ENCODE results near the gene CYBA.
"Not testable (repeated sequence)": the region's sequence is repeated elsewhere in the genome, so short reads cannot be mapped to it uniquely, and the experiment has no call there.

The CYBA gene

DNA sequence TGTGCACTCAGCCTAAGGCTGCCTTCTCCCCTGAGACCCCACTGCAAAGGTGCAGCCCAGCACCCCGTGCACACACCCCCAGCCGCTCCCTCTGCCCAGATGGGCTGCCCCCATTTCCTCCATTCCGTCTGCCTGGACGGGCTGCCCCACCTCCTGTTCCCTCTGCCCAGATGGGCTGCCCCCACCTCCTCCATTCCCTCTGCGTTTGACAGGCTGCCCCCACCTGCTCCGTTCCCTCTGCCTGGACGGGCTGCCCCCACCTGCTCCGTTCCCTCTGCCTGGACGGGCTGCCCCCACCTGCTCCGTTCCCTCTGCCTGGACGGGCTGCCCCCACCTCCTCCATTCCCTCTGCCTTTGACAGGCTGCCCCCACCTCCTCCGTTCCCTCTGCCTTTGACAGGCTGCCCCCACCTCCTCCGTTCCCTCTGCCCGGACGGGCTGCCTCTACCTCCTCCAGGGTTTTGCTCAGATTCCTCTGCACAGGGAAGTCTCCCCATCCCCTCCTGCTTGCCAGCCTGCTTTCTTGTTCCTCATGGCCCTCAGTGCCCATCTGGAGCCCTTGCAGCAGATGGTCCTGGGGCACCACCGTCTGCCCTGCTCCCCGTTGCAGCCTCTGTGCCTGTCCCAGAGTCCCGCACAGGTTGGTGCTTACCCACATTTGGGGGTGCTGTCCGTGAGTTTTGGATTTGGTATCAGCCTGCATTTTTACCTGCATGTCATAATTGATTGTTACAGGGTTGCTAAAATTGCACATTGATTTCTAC lies 35.9 kb downstream of the CYBA start:
- no peak for DNase-seq (ENCODE audit: low spot score)

DNA sequence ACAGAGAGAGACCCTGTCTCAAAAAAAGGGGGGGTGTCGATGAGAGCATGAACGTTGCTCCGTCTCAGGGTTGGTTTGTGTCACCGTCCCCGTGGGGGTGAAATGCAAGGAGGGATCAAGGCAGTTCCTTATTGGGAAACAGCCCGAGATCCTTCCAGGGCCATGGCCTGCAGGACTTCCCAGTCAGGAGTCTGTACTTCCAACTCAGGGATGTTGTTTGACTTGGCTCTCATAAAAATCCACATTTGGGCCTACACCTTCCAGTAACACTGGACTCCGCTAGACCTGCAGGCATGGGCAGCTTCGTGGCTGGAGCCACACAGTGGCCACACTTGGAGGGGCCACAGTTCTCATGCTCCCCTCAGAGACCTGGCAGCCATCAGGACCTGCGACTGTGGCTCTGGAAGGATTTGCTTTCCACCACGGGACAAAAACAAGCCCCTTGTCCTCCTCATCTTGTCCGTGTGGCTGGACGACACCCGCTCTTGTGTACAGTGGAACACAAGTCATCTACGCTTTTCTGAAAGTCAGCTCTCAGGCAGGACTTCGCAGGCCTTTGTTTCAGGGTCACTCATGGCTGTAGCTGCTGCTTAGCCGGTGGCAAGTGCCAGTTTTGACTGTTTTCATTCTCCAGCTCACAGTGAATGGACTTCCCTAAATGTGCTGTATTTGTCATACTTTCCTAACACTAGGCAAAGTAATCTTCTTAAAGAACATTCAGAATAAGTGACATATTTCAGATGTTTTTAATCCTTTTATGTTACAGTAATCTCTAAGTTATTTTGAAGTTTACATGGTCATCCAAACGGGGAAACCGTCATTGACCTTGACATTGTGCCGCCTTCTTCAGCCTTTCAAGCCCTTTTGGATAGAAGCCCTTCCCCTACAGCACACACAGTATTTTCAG lies 36.7 kb downstream of the CYBA start:
- no peak for DNase-seq (ENCODE audit: low spot score)

DNA sequence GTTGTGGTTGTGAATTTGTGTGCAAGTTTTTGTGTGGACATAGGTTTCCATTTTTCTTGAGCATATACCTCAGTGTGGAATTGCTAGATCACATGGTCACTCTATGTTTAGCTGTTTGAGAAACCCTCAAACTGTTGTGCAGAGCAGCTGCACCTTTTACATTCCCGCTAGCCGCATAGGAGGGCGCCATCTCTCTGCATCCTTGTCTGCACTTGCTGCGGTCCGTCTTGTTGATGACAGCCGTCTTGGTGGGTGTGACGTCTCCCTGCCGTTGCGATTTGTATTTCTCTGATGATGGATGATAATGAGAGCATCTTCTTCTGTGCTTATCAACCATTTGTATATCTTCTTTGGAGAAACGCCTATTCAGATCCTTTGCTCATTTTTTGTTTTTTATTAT lies 37.6 kb downstream of the CYBA start:
- DNase-seq (ENCODE audit: low spot score): no peak

DNA sequence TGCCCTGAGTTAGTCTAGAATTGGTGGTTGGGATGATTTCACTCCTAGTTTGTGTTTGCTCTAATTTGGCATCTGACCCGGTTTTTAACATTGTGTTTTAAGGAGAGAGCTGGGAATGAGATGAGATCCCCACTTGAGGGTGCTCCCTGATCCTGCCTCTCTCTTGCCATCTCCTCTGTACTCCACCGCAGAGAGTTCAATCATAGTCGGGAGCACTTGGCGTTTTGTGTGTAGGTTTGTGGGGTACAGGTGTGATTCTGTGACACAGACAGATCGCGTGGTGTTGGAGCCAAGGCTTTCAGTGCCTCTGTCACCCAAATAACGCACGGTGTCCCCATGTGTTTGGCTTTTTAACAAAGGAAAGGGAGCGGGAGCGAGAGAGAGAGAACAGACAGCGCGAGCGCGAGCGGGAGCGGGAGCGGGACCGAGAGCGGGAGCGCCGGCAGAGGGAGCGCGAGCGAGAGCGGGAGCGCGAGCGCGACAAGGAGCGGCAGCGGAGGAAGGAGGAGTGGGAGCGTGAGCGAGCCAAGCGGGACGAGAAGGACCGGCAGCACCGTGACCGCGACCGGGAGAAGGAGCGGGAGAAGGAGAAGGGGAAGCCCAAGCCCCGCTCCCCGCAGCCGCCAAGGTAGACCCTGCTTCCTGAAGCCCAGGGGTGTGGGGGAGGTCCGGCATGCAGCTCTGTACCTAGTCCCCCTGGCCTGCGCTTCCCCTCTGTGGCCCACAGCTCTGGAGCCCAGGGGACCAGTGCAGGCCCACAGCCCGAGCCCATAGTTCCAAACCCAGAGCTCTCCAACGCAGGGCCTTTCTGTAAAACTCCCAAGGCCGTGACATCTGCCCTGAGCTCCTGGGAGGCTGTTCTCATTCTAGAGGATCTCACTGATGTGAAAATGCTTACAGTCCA lies 39.7 kb downstream of the CYBA start:
- no peak for DNase-seq (ENCODE audit: low spot score)

DNA sequence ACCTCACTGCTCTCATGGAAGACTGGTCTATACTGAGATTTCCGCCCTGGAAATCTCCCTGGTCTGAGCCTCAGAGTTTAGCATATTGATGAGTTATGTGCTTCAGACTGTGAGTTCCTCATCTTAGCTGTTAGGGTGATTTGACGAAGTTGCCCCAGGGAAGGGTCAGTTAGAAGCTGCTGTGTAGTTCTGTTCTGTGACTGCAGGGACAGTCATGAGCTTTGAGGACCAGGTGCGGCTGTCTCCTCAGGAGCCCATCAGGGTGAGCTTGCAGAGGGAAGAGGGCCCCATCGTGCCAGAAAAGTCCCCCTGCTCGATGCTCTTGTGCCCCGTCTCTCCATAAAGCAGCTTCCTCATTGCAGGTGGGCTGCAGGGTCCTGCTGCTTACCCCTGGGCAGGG lies 40.8 kb downstream of the CYBA start:
- no peak for DNase-seq (ENCODE audit: low spot score)

DNA sequence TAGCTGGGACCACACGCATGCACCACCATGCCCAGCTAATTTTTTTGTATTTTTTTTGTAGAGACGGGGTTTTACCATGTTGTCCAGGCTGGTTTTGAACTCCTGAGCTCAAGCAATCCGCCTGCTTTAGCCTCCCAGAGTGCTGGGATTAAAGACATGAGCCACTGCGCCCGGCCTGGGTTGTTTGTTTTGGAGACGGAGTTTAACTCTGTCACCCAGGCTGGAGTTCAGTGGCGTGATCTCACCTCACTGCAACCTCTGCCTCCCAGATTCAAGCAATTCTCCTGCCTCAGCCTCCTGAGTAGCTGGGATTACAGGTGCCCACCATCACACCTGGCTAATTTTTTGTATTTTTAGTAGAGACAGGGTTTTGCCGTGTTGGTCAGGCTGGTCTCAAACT lies 41.4 kb downstream of the CYBA start:
- not testable (repeated sequence) for DNase-seq (ENCODE audit: low spot score)

DNA sequence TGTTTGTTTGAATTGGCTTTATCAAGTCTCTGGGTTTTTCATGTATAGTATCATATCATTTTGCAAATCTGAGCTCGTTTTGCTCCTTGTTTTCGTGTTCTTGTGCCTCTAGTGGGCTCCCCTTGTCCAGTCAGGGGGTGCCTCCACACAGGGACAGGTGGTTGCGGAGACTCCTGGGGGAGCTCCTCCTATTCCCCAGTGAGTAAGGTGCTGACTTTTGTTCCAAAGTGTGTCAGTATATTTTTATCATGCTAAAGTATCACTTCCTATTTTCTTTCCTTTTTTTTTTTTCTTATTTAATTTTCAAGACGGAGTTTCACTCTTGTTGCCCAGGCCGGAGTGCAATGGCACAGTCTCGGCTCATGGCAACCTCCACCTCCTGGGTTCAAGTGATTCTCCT lies 42.8 kb downstream of the CYBA start:
- DNase-seq (ENCODE audit: low spot score): no peak

DNA sequence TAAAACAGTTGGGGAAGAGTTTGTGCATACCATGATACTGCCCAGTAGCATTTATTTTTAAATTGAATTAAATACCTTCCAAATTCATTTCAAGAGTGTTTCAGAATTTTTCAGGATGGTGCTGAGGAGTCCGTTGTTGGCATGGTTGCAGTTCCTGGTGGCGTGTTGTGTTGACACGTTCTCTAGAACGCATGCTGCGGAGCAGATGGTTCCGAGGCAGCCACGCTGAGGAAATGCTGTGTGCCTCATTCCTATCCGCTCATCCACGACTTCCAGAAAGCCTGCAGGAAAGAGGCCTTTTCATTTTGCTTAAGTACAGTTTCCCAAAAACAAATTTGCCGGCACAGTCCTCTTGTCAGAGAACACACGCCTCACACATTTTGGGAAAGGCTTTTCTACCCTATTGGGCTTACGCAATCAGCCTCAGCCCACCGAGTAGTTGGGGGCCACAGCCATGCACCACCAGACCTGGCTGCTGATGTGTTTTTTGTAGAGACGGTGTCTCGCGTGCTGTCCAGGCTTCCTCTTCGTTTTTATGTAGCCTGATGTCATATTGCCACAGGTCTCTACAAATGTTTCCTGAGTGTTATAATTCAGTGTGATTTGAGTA lies 44.6 kb downstream of the CYBA start:
- DNase-seq (ENCODE audit: low spot score): no peak

DNA sequence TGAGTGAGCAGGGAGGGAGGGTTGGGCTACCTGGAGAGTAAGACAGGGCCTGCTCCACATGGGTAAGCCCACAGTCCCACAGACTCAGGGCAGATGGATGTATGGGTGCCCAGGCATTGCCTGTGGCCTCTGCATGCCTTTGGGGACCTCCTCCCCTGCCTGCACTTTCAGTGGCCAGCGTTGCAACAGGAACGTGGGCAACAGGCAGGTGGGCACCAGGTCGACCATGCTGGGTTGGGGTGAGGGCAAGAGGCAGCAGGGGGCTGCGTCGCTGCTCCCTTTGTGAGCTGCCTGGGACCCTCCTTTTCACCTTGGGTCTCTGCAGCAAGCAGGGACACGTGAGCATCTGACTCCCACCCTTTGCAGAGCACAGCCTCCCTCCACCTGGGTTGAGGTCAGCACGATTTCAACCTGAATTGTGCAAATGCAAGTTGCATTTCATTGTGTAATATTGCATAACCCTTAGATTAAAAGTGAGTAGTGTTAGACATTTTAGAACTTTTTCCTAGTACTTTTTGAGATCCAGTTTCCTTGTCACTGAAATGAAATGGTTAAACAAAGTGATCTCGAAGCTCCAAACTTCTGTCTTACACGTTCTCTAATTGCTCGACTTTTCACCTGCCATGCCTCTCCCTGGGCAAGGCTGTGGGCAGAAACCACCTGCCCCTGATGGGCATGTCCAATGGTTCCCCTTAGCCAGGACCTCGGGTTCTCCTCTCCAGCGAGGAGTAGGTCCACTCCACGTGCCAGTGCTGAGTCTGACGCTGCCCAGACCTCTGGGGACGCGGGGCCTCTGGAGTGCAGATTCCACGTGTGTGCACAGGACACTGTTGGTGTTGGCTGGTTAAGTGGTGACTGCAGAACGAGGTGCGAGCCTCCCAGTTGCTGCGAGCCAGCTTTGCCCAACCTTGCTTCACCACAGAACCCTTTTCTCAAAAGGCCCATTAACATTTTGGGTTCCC lies 45.4 kb downstream of the CYBA start:
- DNase-seq (ENCODE audit: low spot score): no peak

DNA sequence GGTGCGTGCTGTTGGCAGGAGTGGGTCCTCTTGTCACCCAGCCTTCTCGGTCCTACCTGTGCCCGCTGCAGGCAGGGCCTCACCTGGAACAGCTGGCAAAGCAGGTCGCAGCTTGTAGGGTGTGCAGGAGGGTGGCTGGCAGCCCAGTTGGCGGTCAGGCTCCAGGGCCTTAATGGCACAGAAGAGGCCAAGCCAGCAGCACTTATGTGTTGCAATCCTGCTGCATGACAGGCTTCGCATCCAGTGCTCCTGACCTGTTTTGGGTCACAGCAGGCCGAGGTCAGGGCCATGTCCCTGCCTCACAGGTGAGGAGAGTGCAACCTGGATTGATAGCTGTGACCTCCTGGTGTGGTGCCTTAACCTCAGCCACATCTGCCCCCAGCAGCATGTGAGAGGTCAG lies 48.8 kb downstream of the CYBA start:
- DNase-seq (ENCODE audit: low spot score): no peak

DNA sequence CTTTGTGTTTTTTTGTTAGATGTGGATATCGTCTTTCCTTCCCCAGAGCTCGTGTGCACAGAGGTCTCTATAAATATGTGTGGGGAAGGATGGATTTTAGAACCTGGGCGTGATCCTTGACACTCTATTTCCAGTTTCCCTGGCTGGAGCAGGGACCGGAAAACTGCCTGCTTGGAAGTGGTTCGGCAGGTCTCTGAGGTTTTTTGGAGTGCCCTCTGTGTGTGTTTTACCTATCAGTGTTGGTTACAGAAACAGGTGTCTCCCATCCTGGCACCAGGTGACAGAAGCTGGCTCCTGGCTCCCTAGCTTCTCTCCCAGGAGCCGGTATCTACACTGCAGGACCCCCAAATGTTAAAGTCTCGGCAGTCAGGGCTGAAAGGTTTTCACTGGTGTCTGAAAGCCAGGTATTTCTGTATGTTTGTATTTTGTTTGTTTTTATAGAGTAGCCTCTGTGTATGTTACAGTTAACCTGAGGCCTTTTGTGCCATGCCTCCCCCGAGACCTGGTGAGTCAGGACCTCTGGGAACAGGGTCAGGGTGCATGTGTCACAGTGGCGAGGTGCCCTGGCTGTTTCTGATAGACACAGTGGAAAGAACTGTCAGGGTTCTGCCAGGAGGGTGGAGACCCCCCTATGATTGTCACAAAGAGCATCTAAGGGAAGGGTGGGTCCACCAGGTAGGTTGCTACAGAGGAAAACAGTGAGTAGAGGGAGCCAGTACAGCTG lies 49.4 kb downstream of the CYBA start:
- no peak for DNase-seq (ENCODE audit: low spot score)

DNA sequence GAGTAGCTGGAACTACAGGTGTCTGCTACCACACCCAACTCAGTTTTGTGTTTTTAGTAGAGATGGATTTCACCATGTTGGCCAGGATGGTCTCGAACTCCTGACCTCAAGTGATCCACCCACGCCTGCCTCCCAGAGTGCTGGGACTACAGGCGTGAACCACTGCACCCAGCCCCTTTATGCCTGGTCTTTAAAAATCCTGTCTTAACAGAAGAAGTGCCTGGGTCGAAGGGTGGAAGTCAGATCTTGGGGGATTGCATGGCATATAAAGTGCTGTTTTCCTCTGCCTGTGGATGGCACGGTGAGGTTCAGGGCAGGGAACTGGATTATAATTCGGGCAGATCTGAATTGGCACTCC lies 50.3 kb downstream of the CYBA start:
- no peak for DNase-seq (ENCODE audit: low spot score)

DNA sequence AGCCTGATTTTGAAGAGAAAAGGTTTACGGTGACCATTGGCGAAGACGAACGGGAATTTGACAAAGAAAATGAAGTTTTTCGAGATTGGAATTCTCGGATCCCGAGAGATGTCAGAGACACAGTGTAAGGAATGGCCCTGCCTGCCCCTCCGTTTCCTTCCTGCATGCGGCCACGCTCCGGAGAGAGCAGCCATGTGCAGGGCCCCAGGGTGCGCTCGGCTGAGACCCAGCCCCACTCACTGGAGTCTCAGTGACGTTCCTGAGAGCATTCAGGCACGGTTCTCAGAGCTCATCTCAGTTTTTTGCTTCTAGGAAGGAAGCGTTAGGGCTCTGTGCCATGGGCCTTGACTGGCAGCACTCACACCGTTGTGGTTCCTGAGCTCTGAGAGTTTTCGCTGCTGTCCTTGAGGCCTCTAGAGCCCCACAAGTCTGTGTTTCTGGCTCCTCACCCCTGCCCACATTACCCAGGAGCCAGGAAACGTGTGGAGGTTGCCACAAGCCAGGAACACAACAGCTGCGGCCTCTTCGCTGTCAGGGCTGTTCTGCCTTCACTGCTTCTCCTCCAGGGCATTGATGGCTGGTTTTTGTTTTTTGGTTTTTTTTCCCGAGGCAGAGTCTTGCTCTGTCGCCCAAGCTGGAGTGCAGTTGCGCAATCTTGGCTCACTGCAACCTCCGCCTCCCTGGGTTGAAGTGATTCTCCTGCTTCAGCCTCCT lies 50.9 kb downstream of the CYBA start:
- DNase-seq (ENCODE audit: low spot score): no peak

DNA sequence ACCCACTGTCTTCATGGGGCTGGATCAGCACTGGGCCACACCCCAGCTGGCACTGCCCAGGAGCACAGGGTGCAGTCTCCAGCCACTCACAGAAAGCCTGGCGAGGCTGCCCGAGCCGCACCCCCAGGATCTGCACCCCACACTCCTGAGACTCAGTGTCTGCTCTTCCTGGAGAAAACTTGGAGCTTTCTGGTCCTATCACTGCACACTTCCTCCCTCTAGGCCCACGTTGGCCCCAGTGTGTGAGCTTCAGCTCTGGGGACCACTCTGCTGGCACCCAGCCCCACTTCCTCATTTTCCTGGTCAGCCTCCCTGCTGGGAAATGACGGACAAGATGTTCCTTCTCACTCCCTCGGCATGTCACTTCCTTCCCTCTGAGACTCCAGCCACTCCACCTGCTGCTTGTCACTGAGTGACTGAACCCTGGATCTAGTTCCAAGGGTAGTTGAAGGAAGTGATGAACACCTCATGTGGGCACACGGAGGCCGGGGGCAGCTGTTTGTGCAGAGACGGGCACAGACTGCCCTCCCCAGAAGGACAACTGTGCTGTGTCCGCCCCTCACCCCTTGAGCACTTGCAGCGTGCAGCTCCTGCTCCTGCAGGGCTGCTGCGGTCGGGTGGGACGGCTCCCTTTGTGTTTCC lies 51.6 kb downstream of the CYBA start:
- DNase-seq (ENCODE audit: low spot score): no peak

DNA sequence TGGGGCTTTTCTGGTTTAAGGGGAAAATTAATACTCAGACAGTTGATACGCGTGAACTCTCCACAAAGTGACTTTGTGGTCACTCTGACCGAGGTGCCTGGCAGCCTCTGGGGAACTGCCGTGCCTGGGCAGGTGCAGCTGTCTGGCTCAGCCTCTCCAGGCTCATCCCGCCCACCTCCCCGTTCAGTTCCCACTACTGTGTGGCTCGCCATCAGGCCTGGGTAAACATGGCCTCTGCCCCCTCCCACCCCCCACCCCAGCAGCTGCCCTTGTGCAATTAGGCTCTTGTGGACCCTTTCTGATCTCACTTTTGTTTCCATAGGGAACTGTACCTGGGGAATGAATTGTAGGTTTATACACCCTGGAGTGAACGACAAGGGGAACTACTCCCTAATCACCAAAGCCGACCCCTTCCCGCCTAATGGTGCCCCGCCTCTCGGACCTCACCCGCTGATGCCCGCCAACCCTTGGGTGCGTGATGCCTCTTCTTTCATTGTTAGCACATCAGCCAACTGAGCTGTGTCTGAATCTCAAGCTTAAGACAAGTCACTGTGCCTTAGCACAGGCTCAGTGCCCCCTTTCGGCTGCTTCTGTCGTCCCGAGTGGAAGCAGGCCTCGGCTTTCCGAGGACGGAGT lies 52.9 kb downstream of the CYBA start:
- DNase-seq (ENCODE audit: low spot score): no peak

DNA sequence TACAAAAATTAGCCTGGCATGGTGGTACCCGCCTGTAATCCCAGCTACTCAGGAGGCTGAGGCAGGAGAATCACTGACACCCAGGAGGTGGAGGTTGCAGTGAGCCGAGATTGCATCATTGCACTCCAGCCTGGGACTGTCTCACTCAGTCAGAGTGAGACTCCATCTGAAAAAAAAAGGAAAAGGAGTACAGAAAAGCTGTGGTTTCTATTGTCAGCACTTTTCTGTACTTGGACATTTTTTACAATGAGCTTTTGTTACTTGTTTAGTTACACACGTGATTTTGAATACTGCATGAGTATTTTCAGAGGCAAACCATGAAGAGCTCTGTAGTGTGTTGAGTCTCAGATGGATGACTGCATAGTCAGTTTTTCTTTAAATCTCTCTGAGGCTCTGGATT lies 54.4 kb downstream of the CYBA start:
- no peak for DNase-seq (ENCODE audit: low spot score)

DNA sequence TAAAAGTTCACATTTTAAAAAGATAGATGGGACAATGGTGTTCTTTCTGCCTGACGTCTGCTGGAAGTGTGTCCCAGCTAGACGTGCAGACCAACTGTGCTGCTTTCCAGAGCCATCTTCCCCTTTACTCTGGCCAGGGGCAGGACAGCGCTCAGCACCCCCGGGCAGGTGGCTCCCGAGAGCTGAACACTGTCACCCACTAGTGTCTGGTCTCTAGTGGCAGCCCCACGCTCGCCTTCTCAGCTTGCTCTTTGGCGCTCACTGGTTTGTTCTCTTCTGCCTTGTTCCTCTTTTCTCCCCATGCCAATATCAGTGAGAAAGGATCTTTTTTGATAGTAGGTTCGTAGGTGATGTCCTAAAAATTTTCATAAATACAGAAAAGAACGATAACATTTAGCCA lies 54.9 kb downstream of the CYBA start:
- no peak for DNase-seq (ENCODE audit: low spot score)

DNA sequence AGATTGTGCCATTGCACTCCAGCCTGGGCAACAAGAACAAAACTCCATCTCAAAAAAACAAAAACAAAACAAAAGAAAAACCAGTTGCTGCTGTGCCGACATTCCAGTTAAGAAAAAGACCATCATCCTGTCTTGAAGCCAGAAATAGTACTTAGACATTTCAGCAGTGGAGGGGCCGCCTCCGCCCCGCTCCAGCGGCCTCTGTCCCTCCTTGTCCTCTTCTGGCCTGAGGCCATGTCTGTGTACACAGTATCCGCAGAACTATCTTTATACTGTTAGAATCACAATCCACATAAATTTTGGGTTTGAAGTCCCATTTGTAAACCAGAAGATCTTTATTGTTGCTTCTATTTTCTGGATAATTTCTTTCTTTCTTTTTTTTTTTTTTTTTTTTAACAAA lies 55.8 kb downstream of the CYBA start:
- DNase-seq (ENCODE audit: low spot score): no peak
